Stimulated activated CD8-positive, alpha-beta memory T cell treated with anti-CD3 and anti-CD28 coated beads, Interleukin-4, amount 100 ng/mL, for 48 hours (primary cell): ENCODE data around the gene MT1B.

ENCODE experiments used
- DNase-seq: peaks from one replicate; pipeline ENCODE4 v3.0.0-alpha.2; 2020

The MT1B gene

GRCh38 chr16:56690420-56691122 lies 38.9 kb downstream of the MT1B start:
- DNase-seq = no peak

- DNase-seq = no peak
Observed at GRCh38 chr16:56691885-56692284, 40.2 kb downstream of the MT1B start.

GRCh38 chr16:56695246-56695645 lies 43.6 kb downstream of the MT1B start:
- no peak for DNase-seq

GRCh38 chr16:56697456-56698155 lies 45.9 kb downstream of the MT1B start:
- DNase-seq = no peak

- no peak for DNase-seq
Observed at GRCh38 chr16:56700195-56700594, 48.5 kb downstream of the MT1B start.

- DNase-seq = peak; percentile 7
Observed at GRCh38 chr16:56700631-56701030, 48.9 kb downstream of the MT1B start.

GRCh38 chr16:56701534-56701933 lies 49.8 kb downstream of the MT1B start:
- no peak for DNase-seq
